ENCODE results near the gene WDR45B.

Gene WDR45B

GRCh38 chr17:82683534-82683933 lies 35.3 kb upstream of the WDR45B start:
- Histone ChIP-seq H3K9me3 (peaks cover 5% of the 10 kb centered on the region), H3K27ac (no peak overlapping the region), H3K4me3 (ENCODE audit: low read depth in 1 of 2, low read length in 1 of 2) (no peak overlapping the region), H3K27me3 (no peaks in the 10 kb centered on the region), H3K4me1 (ENCODE audit: control insufficient read depth in 1 of 2, insufficient read depth in 1 of 2, low read depth in 1 of 2, low read length in 1 of 2) (no peaks in the 10 kb centered on the region), H3K36me3 (no peaks in the 10 kb centered on the region)
- TF ChIP-seq CTCF (IDR thresholded peaks at IDR 0.05), result no peak

- Histone ChIP-seq H3K27ac (no peak overlapping the region), H3K4me3 (ENCODE audit: low read depth in 1 of 2, low read length in 1 of 2) (no peak overlapping the region), H3K4me1 (ENCODE audit: control insufficient read depth in 1 of 2, insufficient read depth in 1 of 2, low read depth in 1 of 2, low read length in 1 of 2) (no peaks in the 10 kb centered on the region), H3K27me3 (no peaks in the 10 kb centered on the region), H3K9me3 (peaks cover 5% of the 10 kb centered on the region), H3K36me3 (no peaks in the 10 kb centered on the region)
- no peak for TF ChIP-seq CTCF (IDR thresholded peaks at IDR 0.05)
These were observed 33.3 kb upstream of the WDR45B start for GRCh38 chr17:82681547-82681946.

- TF ChIP-seq CTCF (IDR thresholded peaks at IDR 0.05), result no peak
- no peak overlapping the region for H3K27ac ChIP-seq
- H3K27me3 ChIP-seq, result no peaks in the 10 kb centered on the region
- no peak overlapping the region for H3K4me3 ChIP-seq (ENCODE audit: low read depth in 1 of 2, low read length in 1 of 2)
- no peaks in the 10 kb centered on the region for H3K4me1 ChIP-seq (ENCODE audit: control insufficient read depth in 1 of 2, insufficient read depth in 1 of 2, low read depth in 1 of 2, low read length in 1 of 2)
- no peaks in the 10 kb centered on the region for H3K36me3 ChIP-seq
- H3K9me3 ChIP-seq, result peaks cover 5% of the 10 kb centered on the region
These were observed 31.6 kb upstream of the WDR45B start for GRCh38 chr17:82679586-82680465.

DNA sequence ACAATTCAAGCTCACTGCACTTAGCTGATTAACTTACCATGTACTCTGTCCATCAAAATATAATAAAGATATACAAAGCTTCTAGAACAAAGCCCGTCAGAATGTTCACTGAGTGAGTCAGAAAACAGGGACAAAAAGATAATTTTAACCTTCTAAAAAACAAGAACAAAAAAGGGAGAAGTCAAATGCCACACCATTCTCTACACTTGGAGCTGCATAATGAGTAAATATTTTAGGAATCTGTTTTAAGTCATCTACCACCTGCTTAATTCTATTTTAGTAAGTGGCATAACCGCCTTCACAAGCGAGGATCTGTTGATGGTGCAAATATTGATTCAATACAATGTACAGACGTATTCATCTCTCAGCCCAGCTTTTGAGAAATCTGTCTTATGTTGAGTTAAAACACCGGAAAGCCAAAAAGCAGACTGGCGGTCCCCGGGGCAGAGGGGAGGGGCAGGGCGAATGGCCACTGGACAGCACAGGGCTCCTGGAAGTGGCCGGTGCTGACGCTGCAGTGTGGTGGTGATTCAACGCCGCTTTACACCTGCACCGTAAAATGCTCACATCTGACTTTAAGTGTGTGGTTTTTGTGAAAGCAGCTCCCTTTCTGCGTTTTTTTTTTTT lies 30.1 kb upstream of the WDR45B start:
- no peaks in the 10 kb centered on the region for H3K4me1 ChIP-seq (ENCODE audit: control insufficient read depth in 1 of 2, insufficient read depth in 1 of 2, low read depth in 1 of 2, low read length in 1 of 2)
- no peak for TF ChIP-seq CTCF (IDR thresholded peaks at IDR 0.05)
- H3K9me3 ChIP-seq, result peaks cover 5% of the 10 kb centered on the region
- H3K27ac ChIP-seq, result no peak overlapping the region
- H3K27me3 ChIP-seq, result no peaks in the 10 kb centered on the region
- H3K36me3 ChIP-seq, result no peaks in the 10 kb centered on the region
- no peak overlapping the region for H3K4me3 ChIP-seq (ENCODE audit: low read depth in 1 of 2, low read length in 1 of 2)

GRCh38 chr17:82677353-82677925 lies 29.2 kb upstream of the WDR45B start:
- Histone ChIP-seq H3K4me1 (ENCODE audit: control insufficient read depth in 1 of 2, insufficient read depth in 1 of 2, low read depth in 1 of 2, low read length in 1 of 2) (no peaks in the 10 kb centered on the region), H3K27me3 (no peaks in the 10 kb centered on the region), H3K9me3 (peaks cover 5% of the 10 kb centered on the region)

More at GRCh38 chr17:82677353-82677925, 29.2 kb upstream of the WDR45B start:
- no peak for TF ChIP-seq CTCF (IDR thresholded peaks at IDR 0.05)
- H3K27ac ChIP-seq, result no peak overlapping the region
- H3K36me3 ChIP-seq, result no peaks in the 10 kb centered on the region
- H3K4me3 ChIP-seq (ENCODE audit: low read depth in 1 of 2, low read length in 1 of 2), result no peak overlapping the region
